HCEC 1CT (cell line): Measurements from ENCODE around the gene OGFOD2.

Experiments used
- DNase-seq: peaks from one replicate; pipeline ENCODE4 v3.0.0-alpha.2; 2017

OGFOD2 gene

DNA sequence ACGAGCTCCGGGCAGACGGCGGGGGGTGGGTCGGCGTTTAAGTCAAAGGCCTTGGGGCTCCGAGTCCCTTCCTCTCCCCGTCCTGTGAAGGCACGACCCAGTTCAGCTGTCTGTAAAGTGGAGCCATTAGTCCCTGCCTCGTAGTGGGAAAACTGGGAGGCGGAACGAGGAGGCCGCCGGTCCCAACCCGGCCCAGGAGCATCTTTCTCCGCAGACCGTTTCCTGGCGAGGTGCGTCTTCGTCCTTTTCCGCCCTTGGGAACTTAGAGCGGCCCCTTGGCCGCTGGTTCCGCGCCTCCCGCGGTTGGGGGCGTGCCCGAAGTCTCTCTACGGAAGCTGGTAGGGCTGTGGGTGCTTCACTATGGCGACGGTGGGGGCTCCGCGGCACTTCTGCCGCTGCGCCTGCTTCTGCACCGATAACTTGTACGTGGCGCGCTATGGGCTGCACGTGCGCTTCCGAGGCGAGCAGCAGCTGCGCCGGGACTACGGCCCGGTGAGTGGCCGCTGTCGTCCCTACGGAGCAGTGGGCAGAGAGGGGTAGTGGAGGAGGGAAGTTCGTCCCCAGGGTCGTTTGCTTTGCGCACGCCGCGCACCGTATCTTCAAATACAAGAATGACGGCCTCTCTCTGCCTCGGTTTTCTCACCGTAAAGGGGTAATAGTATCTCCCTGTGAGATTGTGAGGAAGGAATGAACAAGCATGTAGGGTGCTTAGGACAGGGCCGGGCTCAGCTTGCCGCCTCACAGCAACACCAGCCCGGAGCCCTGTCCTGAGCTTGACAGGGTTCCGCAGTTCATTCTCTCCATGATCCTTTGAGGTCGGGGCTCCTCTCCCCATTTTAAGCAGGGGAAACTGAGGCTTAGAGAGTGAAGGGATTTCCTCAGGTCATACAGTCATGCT, at the start of gene OGFOD2:
Gene OGFOD2, plus strand, starts transcription at position 353 of the 898 bp plus-strand sequence. Its CDS starts 8 bp downstream, at position 361.
- DNase-seq: peak; percentile 90

DNA sequence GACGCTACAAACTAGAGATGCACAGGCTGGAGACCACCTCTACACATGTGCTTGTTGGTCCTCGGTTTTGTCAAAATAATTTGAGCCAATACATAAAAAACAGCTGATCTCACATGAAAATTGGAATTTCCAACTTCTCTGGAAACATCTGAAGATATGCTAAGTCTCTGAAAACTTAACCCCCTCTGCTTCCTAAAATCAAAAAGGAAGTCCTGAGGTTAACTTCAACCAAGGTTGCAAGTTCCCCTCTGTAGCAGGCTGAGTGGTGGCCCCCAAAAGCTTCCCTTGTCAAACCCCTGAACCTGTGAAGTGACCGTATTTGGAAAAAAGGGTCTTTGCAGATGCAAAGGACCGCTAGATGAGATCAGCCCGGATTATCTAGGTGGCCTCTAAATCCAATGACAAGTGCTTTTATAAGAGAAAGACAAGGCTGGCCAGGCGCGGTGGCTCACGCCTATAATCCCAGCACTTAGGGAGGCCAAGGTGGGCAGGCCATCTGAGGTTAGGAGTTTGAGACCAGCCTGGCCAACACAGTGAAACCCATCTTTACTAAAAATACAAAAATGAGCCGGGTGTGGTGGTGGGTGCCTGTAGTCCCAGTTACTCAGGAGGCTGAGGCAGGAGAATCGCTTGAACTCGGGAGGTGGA, 47.2 kb upstream of the OGFOD2 start:
- no peak for DNase-seq

GRCh38 chr12:122928404-122929147, 46.5 kb upstream of the OGFOD2 start:
- DNase-seq: no peak

GRCh38 chr12:122929148-122929538, 45.9 kb upstream of the OGFOD2 start:
- DNase-seq: no peak

- no peak for DNase-seq
Measured at GRCh38 chr12:122929812-122930211, 45.2 kb upstream of the OGFOD2 start.

GRCh38 chr12:122932207-122932606, 42.8 kb upstream of the OGFOD2 start:
- no peak for DNase-seq

DNA sequence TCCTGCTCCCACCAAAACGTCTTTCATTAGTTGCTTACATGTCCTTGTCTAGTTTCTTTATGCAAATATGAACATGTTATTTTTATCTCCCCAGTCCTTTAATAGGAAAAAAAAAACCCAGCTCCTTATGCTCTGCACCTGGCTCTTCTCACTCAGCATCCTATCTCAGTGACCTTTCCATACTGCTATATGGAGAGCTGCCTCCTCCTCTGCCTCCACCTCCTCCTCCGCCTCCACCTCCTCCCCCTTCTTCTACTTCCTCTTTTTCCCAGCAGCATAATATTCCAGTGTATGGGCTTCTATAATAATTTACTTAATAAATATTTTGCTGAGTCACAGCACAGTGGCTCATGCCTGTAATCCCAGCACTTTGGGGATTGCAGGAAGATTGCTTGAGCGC, 40.3 kb upstream of the OGFOD2 start:
- no peak for DNase-seq

- DNase-seq: no peak
Measured at GRCh38 chr12:122935318-122935717, 39.7 kb upstream of the OGFOD2 start.

DNA sequence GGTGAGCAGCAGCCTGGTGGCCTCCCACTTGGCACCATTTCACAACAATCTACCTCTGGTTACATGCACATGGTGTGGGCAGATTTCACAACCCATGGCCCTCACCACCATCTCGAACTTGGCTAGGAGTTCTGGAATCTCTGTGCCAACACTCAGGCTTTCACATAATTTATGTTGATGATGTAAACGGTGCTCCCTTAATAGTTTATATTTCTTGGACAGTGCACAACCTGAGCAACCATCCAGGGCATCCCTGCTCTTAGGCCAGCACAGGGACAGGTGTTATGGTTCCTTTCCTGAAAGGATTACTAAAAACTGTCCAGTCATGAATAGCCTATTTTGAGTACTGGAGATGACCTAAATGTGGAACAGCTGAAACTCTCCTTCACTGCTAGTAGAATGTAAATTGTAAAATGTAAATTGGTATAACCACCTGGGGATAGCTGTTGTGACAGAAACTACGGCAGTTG, 37.4 kb upstream of the OGFOD2 start:
- DNase-seq: no peak

DNA sequence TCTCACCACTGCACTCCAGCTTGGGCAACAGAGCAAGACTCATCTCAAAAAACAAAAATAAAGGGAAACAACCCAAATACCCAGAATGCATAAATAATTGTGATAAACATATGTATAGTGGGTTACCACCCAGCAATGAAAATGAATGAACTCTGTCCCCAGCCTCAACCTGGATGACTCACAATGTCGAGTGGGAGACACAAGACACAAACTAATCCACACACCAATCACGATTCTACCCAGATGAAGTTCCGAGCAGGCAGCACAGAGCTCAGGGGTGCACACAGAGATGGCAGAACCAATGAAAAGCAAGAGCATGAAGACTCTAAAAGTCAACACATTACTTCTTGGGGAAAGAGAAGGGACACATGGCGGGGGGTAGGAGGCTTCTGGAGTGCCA, 35.9 kb upstream of the OGFOD2 start:
- no peak for DNase-seq

- peak; percentile 58 for DNase-seq
Measured at GRCh38 chr12:122941351-122941750, 33.7 kb upstream of the OGFOD2 start.

- peak; percentile 20 for DNase-seq
Measured at GRCh38 chr12:122942637-122943036, 32.4 kb upstream of the OGFOD2 start.

GRCh38 chr12:122943196-122943595, 31.8 kb upstream of the OGFOD2 start:
- no peak for DNase-seq

DNA sequence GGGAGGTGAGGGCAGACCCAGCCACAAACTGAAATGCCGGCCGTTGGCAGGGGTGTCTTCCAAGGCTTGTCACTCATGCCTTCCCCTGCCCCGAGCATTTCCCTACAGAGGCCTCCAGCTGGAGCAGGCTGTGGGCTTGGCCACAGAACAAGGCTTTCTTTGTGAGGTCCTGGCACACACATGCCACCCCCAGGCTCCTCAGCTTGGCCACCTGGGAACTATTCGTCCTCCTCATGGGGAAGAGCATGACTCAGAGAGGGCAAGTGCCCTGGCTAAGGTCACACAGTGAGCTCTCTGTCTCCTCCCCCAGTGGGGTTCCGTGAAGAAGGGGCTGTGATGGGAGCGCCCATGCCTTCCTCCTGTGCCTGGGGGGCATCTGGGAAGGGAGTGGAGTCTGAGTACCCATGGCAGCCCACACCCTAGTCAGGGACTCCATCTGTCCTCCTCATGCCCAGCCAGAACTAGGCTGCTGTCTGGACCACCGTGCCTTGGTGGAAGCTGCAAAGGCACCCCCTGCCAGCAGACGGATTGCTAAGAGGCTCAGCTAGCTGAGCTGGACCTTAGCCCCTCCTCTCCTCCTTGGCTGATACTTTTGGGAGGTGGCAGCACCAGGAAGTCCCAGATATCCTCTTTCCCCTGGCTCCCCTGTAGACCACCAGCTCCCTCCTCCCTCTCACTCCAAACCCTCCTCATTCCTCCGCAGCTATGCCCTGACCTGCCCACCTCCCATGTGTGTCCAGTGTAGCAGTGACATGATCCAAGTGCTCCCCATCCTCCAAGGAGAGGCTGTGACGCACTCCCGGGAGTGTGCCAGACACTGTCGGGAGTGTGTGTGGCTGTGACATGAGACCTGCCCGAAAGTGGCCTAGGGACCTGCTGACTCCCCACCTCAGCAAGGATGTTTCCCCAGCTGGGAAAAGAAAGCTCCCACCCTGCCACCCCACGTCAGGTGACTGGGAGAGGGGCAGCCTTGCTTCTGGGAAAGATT, 30.1 kb upstream of the OGFOD2 start:
- DNase-seq: peak; percentile 22

GRCh38 chr12:122946690-122947341, 28.2 kb upstream of the OGFOD2 start:
- peak; percentile 99 for DNase-seq

GRCh38 chr12:122947352-122947792, 27.7 kb upstream of the OGFOD2 start:
- DNase-seq: no peak

GRCh38 chr12:122948605-122949004, 26.4 kb upstream of the OGFOD2 start:
- no peak for DNase-seq

DNA sequence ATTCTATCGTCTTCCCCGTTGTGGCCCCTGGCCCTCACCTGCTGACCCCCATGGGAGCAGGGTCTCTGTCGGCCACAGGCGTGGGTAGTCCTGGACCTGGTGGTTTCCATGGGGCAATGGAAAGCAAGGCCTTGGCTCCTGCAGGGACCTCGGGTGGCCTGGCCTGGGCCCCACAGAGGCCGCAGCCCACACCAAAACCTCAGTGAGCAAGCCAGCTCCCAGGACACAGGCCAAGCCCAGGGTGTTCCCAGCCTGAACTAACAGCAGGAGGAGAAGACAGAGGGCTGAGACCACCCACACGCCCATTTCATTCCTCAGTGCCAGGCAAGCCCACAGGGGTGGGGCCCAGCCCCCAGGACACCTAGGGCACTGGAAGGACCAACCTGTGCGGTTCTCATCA, 25.6 kb upstream of the OGFOD2 start:
- DNase-seq: no peak

GRCh38 chr12:122949816-122950675, 25.0 kb upstream of the OGFOD2 start:
- no peak for DNase-seq

- peak; percentile 63 for DNase-seq
Measured at GRCh38 chr12:122951406-122951805, 23.6 kb upstream of the OGFOD2 start.
